HEK293 (cell line): ENCODE measurements around the gene MUSK.
"Not testable (repeated sequence)": the region's sequence is repeated elsewhere in the genome, so short reads cannot be mapped to it uniquely, and the experiment has no call there.

Experiments used
- CTCF ChIA-PET: fragments of 350-600 bp; formaldehyde crosslinking; extraction: SDS; loops from one replicate; lab custom pipeline; 2021; ENCODE audit warnings: antibody characterized with exemption; lab: Yijun Ruan, JAX
- POLR2A ChIA-PET: fragments of 300-600 bp; formaldehyde crosslinking; extraction: SDS; loops from one replicate; lab custom pipeline; 2020; ENCODE audit warnings: antibody characterized with exemption, inconsistent platforms; lab: Yijun Ruan, JAX
- H3K27ac ChIP-seq: fragments of 200-500 bp; sonication (Bioruptor generic); 2 replicates; pipeline ENCODE4 v1.5.1; 2014; ENCODE audit warnings: low read depth, low read length, control low read depth, inconsistent platforms; ENCODE audit errors: extremely low read depth
- H3K36me3 ChIP-seq, 2 experiments: fragments of 200-500 bp in 1 of 2; sonication (Bioruptor generic) in 1 of 2; 1 replicate in 1 of 2; 2 replicates in 1 of 2; pipeline ENCODE4 v1.5.1; 2014 to 2017; ENCODE audit warnings: inconsistent platforms in 2 of 2, low read length in 2 of 2; ENCODE audit not compliant: control insufficient read depth in 2 of 2, insufficient read depth in 1 of 2
- H3K4me1 ChIP-seq: fragments of 200-500 bp; sonication (Bioruptor generic); 2 replicates; pipeline ENCODE4 v1.5.1; 2014; ENCODE audit warnings: mild to moderate bottlenecking, low read length, inconsistent platforms; ENCODE audit not compliant: control insufficient read depth, insufficient read depth
- H3K4me3 ChIP-seq: 2 replicates; pipeline ENCODE4 v1.5.1; 2011; ENCODE audit warnings: low read depth, mild to moderate bottlenecking, control low read depth, low read length, moderate library complexity
- H3K9me3 ChIP-seq: fragments of 200-500 bp; sonication (Bioruptor generic); 2 replicates; pipeline ENCODE4 v1.5.1; 2014; ENCODE audit warnings: low read depth, low read length, inconsistent platforms; ENCODE audit not compliant: control insufficient read depth, insufficient read depth
- GLI2 ChIP-seq: fragments of 450-650 bp; formaldehyde crosslinking; IDR thresholded peaks from 2 replicates; pipeline ENCODE4; 2017; ENCODE audit warnings: missing biosample characterization, missing genetic modification characterization, low read depth, borderline replicate concordance
- RBAK ChIP-seq: fragments of 450-650 bp; formaldehyde crosslinking; IDR thresholded peaks from 2 replicates; pipeline ENCODE4 v1.5.1; 2016; ENCODE audit warnings: missing biosample characterization, missing genetic modification characterization
- SCRT1 ChIP-seq: fragments of 450-650 bp; formaldehyde crosslinking; IDR thresholded peaks from 2 replicates; pipeline ENCODE4 v1.5.1; 2016; ENCODE audit warnings: missing biosample characterization, missing genetic modification characterization, borderline replicate concordance
- ZBTB1 ChIP-seq: fragments of 450-650 bp; formaldehyde crosslinking; IDR thresholded peaks from 2 replicates; pipeline ENCODE4 v1.5.1; 2016; ENCODE audit warnings: missing biosample characterization, missing genetic modification characterization
- ZBTB20 ChIP-seq: fragments of 450-650 bp; formaldehyde crosslinking; IDR thresholded peaks from 2 replicates; pipeline ENCODE4 v1.5.1; 2016; ENCODE audit warnings: missing biosample characterization, missing genetic modification characterization
- ZBTB48 ChIP-seq: fragments of 450-650 bp; formaldehyde crosslinking; IDR thresholded peaks from 2 replicates; pipeline ENCODE4 v1.5.1; 2016; ENCODE audit warnings: missing biosample characterization, missing genetic modification characterization
- ZNF121 ChIP-seq: fragments of 450-650 bp; formaldehyde crosslinking; IDR thresholded peaks from 2 replicates; pipeline ENCODE4 v1.5.1; 2016; ENCODE audit warnings: missing biosample characterization, missing genetic modification characterization
- ZNF132 ChIP-seq: fragments of 450-650 bp; formaldehyde crosslinking; IDR thresholded peaks from 2 replicates; pipeline ENCODE4 v1.5.1; 2017; ENCODE audit warnings: missing biosample characterization, missing genetic modification characterization, borderline replicate concordance
- ZNF155 ChIP-seq: fragments of 450-650 bp; formaldehyde crosslinking; IDR thresholded peaks from 2 replicates; pipeline ENCODE4 v1.5.1; 2016; ENCODE audit warnings: missing biosample characterization, missing genetic modification characterization
- ZNF157 ChIP-seq: fragments of 450-650 bp; formaldehyde crosslinking; IDR thresholded peaks from 2 replicates; pipeline ENCODE4 v1.5.1; 2016; ENCODE audit warnings: missing biosample characterization, missing genetic modification characterization
- ZNF274 ChIP-seq, 2 experiments: fragments of 200-500 bp in 1 of 2; fragments of 450-650 bp in 1 of 2; sonication (Bioruptor generic) in 1 of 2; formaldehyde crosslinking in 1 of 2; IDR thresholded peaks; 2 replicates each; pipeline versions ENCODE4 v1.5.1 to v1.6.1; 2014 to 2016; ENCODE audit warnings: borderline replicate concordance in 1 of 2, inconsistent platforms in 1 of 2, low read length in 1 of 2, missing biosample characterization in 1 of 2, missing genetic modification characterization in 1 of 2
- ZNF501 ChIP-seq: fragments of 450-650 bp; formaldehyde crosslinking; IDR thresholded peaks from 2 replicates; pipeline ENCODE4 v1.5.1; 2016; ENCODE audit warnings: missing biosample characterization, missing genetic modification characterization
- ZNF514 ChIP-seq: fragments of 450-650 bp; formaldehyde crosslinking; IDR thresholded peaks from 2 replicates; pipeline ENCODE4 v1.5.1; 2016; ENCODE audit warnings: missing biosample characterization, missing genetic modification characterization
- ZNF600 ChIP-seq: fragments of 450-650 bp; formaldehyde crosslinking; IDR thresholded peaks from 2 replicates; pipeline ENCODE4 v1.5.1; 2016; ENCODE audit warnings: missing biosample characterization, missing genetic modification characterization
- ZNF701 ChIP-seq: fragments of 450-650 bp; formaldehyde crosslinking; IDR thresholded peaks from 2 replicates; pipeline ENCODE4 v1.5.1; 2016; ENCODE audit warnings: missing biosample characterization, missing genetic modification characterization
- ZNF76 ChIP-seq: fragments of 450-650 bp; formaldehyde crosslinking; IDR thresholded peaks from 2 replicates; pipeline ENCODE4; 2016; ENCODE audit warnings: low read depth, missing biosample characterization, missing genetic modification characterization, borderline replicate concordance
- ZNF837 ChIP-seq: fragments of 450-650 bp; formaldehyde crosslinking; IDR thresholded peaks from 2 replicates; pipeline ENCODE4 v1.5.1; 2016; ENCODE audit warnings: missing biosample characterization, missing genetic modification characterization
- ZXDB ChIP-seq: fragments of 450-650 bp; formaldehyde crosslinking; IDR thresholded peaks from 2 replicates; pipeline ENCODE4 v1.5.1; 2016; ENCODE audit warnings: missing biosample characterization, missing genetic modification characterization
- TF ChIP-seq, protein P1 (sequence below): fragments of 450-650 bp; formaldehyde crosslinking; IDR thresholded peaks from 2 replicates; pipeline ENCODE4 v1.5.1; 2016; ENCODE audit warnings: missing biosample characterization, missing genetic modification characterization
- TF ChIP-seq, protein P2 (sequence below): fragments of 450-650 bp; formaldehyde crosslinking; IDR thresholded peaks from 2 replicates; pipeline ENCODE4 v1.5.1; 2016; ENCODE audit warnings: missing biosample characterization, missing genetic modification characterization

The MUSK gene

DNA sequence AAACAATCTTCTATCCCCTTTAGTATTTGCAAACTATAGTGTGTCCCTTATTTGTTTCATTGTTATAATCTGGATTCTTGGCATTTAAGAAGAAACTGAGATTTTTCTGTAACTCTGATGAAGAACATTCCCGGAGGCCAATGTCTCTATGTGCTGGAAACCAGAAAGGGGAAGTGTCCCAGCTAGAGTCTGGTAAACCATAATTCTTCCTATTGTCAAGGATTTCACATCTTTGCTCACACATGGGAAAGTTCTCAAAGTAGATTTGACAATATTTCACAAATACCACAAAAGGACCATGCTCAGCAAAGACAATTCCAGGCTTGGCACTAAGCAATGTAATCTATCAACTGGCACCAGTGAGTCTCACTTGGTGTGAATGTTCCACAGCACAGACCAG lies 146.8 kb downstream of the MUSK start:
- ChIA-PET POLR2A (no interaction called here), CTCF (no interaction called here)
- H3K4me1 ChIP-seq, result no peaks in the 10 kb centered on the region
- no peaks in the 10 kb centered on the region for H3K36me3 ChIP-seq
- no peaks in the 10 kb centered on the region for H3K9me3 ChIP-seq
- TF ChIP-seq ZNF701 (no peak), GLI2 (tag by site-specific recombination) (no peak), ZNF501 (no peak), ZNF837 (no peak), ZBTB20 (tag by site-specific recombination) (no peak), ZNF132 (tag by site-specific recombination) (no peak)
- no peak overlapping the region for H3K27ac ChIP-seq
- H3K4me3 ChIP-seq, result no peak overlapping the region

DNA sequence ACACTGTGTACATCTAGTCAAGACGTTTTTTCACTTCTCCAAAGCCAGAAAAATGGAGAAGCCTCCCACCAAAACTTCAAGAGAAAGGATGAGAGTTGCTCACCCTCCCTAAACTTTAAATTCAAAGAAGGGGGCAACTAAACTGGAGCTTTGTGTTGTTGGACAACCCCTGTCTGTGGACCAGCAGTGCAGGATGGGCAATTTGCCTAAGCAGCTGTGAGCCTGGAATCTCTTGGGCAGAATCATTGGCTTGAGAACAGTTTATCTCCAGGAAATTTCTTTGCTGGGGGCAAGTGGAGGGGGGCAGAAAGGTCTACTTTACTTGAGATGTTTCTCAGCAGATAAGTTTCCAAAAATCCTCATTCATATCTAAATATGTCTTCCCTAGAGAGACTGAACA lies 151.8 kb downstream of the MUSK start:
- TF ChIP-seq ZBTB48, result no peak
- no peak for TF ChIP-seq ZNF155 (tag by site-specific recombination)
- TF ChIP-seq ZNF514 (tag by site-specific recombination), result no peak
- no peak for TF ChIP-seq RBAK
- no peak for TF ChIP-seq ZNF157 (tag by site-specific recombination)
- ChIA-PET CTCF (no interaction called here), POLR2A (no interaction called here)

DNA sequence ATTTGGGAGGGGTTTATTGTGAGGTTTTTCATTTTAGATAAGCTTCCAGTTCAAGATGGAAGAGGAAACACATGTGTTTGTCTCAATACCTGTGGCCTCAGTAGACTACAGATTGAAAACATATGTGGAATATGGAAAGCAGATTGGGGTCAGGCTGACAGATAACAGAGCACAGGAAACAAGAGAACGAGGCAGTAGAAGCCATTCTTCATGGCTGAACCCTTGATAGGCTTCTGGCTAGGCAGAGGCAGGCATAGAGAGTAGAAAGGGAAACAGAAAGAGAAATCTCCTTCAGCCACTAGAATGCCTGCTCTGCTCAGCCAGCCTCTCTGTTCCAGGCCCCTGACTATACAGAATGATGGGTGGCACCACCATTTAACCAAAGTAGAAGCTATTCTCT lies 152.5 kb downstream of the MUSK start:
- no peaks in the 10 kb centered on the region for H3K4me1 ChIP-seq
- TF ChIP-seq ZNF274 (IDR thresholded peaks at IDR 0.05; ENCODE audit: low read length) (no peak), ZNF274 (tag by site-specific recombination; IDR thresholded peaks at IDR 0.05; ENCODE audit: borderline replicate concordance) (no peak), ZBTB1 (tag by site-specific recombination) (no peak), ZNF600 (tag by site-specific recombination) (no peak), GLI2 (tag by site-specific recombination) (no peak), SCRT1 (tag by site-specific recombination) (no peak), ZNF121 (tag by site-specific recombination) (no peak), ZNF76 (no peak), ZXDB (tag by site-specific recombination) (no peak)
- TF ChIP-seq, protein P1, sequence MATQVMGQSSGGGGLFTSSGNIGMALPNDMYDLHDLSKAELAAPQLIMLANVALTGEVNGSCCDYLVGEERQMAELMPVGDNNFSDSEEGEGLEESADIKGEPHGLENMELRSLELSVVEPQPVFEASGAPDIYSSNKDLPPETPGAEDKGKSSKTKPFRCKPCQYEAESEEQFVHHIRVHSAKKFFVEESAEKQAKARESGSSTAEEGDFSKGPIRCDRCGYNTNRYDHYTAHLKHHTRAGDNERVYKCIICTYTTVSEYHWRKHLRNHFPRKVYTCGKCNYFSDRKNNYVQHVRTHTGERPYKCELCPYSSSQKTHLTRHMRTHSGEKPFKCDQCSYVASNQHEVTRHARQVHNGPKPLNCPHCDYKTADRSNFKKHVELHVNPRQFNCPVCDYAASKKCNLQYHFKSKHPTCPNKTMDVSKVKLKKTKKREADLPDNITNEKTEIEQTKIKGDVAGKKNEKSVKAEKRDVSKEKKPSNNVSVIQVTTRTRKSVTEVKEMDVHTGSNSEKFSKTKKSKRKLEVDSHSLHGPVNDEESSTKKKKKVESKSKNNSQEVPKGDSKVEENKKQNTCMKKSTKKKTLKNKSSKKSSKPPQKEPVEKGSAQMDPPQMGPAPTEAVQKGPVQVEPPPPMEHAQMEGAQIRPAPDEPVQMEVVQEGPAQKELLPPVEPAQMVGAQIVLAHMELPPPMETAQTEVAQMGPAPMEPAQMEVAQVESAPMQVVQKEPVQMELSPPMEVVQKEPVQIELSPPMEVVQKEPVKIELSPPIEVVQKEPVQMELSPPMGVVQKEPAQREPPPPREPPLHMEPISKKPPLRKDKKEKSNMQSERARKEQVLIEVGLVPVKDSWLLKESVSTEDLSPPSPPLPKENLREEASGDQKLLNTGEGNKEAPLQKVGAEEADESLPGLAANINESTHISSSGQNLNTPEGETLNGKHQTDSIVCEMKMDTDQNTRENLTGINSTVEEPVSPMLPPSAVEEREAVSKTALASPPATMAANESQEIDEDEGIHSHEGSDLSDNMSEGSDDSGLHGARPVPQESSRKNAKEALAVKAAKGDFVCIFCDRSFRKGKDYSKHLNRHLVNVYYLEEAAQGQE (tag by site-specific recombination), result no peak
- TF ChIP-seq, protein P2, sequence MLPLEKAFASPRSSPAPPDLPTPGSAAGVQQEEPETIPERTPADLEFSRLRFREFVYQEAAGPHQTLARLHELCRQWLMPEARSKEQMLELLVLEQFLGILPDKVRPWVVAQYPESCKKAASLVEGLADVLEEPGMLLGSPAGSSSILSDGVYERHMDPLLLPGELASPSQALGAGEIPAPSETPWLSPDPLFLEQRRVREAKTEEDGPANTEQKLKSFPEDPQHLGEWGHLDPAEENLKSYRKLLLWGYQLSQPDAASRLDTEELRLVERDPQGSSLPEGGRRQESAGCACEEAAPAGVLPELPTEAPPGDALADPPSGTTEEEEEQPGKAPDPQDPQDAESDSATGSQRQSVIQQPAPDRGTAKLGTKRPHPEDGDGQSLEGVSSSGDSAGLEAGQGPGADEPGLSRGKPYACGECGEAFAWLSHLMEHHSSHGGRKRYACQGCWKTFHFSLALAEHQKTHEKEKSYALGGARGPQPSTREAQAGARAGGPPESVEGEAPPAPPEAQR (tag by site-specific recombination), result no peak
- TF ChIP-seq, all 188 proteins: peak for 0
- Histone ChIP-seq H3K27ac (no peak overlapping the region), H3K4me3 (no peak overlapping the region), H3K9me3 (no peaks in the 10 kb centered on the region), H3K36me3 (no peaks in the 10 kb centered on the region)
- POLR2A ChIA-PET, result no interaction called here
- CTCF ChIA-PET, result no interaction called here

More for the DNA sequence above, 151.8 kb downstream of the MUSK start:
- Histone ChIP-seq H3K36me3 (no peaks in the 10 kb centered on the region), H3K27ac (no peak overlapping the region), H3K4me1 (no peaks in the 10 kb centered on the region), H3K9me3 (no peaks in the 10 kb centered on the region), H3K4me3 (no peak overlapping the region)

DNA sequence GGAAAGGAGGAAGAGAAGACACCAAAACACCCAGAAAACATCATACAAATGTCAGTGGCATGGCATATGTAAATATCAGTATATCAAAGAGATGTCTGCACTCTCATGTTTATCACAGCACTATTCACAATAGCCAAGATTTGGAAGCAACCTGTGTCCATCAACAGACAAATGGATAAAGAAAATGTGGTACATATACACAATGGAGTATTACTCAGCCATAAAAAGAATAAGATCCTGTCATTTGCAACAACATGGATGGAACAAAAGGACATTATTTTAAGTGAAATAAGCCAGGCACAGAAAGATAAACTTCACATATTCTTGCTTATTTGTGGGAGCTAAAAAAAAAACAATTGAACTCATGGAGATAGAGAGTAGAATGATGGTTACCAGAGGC lies 156.5 kb downstream of the MUSK start:
- POLR2A ChIA-PET, H3K4me3 ChIP-seq, H3K4me1 ChIP-seq, H3K9me3 ChIP-seq, CTCF ChIA-PET, H3K36me3 ChIP-seq, H3K27ac ChIP-seq: not testable (repeated sequence)
